HG03039 (cell line): ENCODE data around the gene KIAA0513.

ENCODE experiments used
- ATAC-seq: cut with Tn5 transposase; IDR thresholded peaks from one replicate; pipeline ENCODE4 v1.9.1; 2021; ENCODE audit warnings: mild to moderate bottlenecking, moderate library complexity; ENCODE audit not compliant: unreplicated experiment

KIAA0513 gene

GRCh38 chr16:85066346-85066885 is 38.8 kb downstream of the KIAA0513 start:
- ATAC-seq = no peak

- no peak for ATAC-seq
Measured at GRCh38 chr16:85067024-85067423, 39.4 kb downstream of the KIAA0513 start.

- ATAC-seq = no peak
Measured at GRCh38 chr16:85067426-85067825, 39.8 kb downstream of the KIAA0513 start.

- ATAC-seq = no peak
Measured at GRCh38 chr16:85068746-85069145, 41.2 kb downstream of the KIAA0513 start.

- no peak for ATAC-seq
Measured at GRCh38 chr16:85069171-85069570, 41.6 kb downstream of the KIAA0513 start.

GRCh38 chr16:85072076-85072860 is 44.7 kb downstream of the KIAA0513 start:
- no peak for ATAC-seq

- ATAC-seq = no peak
Measured at GRCh38 chr16:85072947-85073346, 45.4 kb downstream of the KIAA0513 start.

GRCh38 chr16:85074225-85074914 is 46.8 kb downstream of the KIAA0513 start:
- ATAC-seq = no peak

- ATAC-seq = no peak
Measured at GRCh38 chr16:85075236-85075924, 47.8 kb downstream of the KIAA0513 start.

- ATAC-seq = no peak
Measured at GRCh38 chr16:85077039-85077438, 49.4 kb downstream of the KIAA0513 start.

- ATAC-seq = no peak
Measured at GRCh38 chr16:85077576-85078125, 50.1 kb downstream of the KIAA0513 start.

GRCh38 chr16:85078226-85078625 is 50.6 kb downstream of the KIAA0513 start:
- ATAC-seq = no peak

GRCh38 chr16:85078952-85079351 is 51.4 kb downstream of the KIAA0513 start:
- ATAC-seq = no peak

GRCh38 chr16:85079785-85080570 is 52.4 kb downstream of the KIAA0513 start:
- no peak for ATAC-seq

GRCh38 chr16:85081038-85081437 is 53.4 kb downstream of the KIAA0513 start:
- ATAC-seq = no peak

GRCh38 chr16:85081765-85082164 is 54.2 kb downstream of the KIAA0513 start:
- no peak for ATAC-seq

GRCh38 chr16:85082173-85083050 is 54.8 kb downstream of the KIAA0513 start:
- ATAC-seq = no peak

GRCh38 chr16:85083051-85083639 is 55.5 kb downstream of the KIAA0513 start:
- ATAC-seq = no peak
